ENCODE results near the gene BCL2. TPM values are rescaled to one million over a fixed set of nuclear protein-coding genes. Genes with fewer than 3 reads are reported as not detected.

The BCL2 gene
- total RNA-seq, 1 donor from 2014 or later, result 16.5 TPM

GRCh38 chr18:63154350-63155152 lies 165.0 kb downstream of the BCL2 start:
- Mint-ChIP-seq H3K4me3 (no peak overlapping the region), H3K27ac (no peak overlapping the region), H3K9me3 (no peaks in the 10 kb centered on the region), H3K4me1 (ENCODE audit: unreplicated experiment) (peaks cover 13% of the 10 kb centered on the region), H3K27me3 (no peaks in the 10 kb centered on the region), H3K36me3 (peaks cover 5% of the 10 kb centered on the region)
- no peak for DNase-seq (ENCODE audit: extremely low spot score, unreplicated experiment)
- TF ChIP-seq CTCF (conservative IDR thresholded peaks at IDR 0.05), result no peak

GRCh38 chr18:63152791-63153190 lies 166.8 kb downstream of the BCL2 start:
- no peak for DNase-seq (ENCODE audit: extremely low spot score, unreplicated experiment)
- H3K9me3 Mint-ChIP-seq, result no peaks in the 10 kb centered on the region
- no peak overlapping the region for H3K4me3 Mint-ChIP-seq
- TF ChIP-seq CTCF (conservative IDR thresholded peaks at IDR 0.05), result no peak
- no peaks in the 10 kb centered on the region for H3K27me3 Mint-ChIP-seq
- H3K27ac Mint-ChIP-seq, result no peak overlapping the region
- peaks cover 17% of the 10 kb centered on the region for H3K4me1 Mint-ChIP-seq (ENCODE audit: unreplicated experiment)
- H3K36me3 Mint-ChIP-seq, result peaks cover 5% of the 10 kb centered on the region

DNA sequence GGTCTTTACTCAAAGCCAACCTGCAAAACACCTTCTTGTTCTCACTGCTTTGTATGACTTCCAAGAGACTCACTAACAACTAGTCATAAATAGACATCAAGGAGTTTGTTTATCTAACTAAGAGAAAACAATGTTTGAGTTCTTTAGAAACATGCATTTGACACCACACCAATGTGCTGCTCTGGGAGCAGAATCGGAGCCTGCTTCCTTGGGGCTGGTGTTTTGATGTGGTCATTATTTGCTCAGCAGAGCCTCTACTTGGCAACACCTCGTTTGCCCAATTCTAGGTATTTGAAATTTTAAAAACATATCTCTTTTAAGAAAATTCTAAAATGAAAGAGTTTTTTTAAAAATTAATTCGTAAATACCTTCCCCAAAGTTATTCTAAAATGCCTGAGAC lies 167.5 kb downstream of the BCL2 start:
- H3K36me3 Mint-ChIP-seq, result peaks cover 5% of the 10 kb centered on the region
- peaks cover 17% of the 10 kb centered on the region for H3K4me1 Mint-ChIP-seq (ENCODE audit: unreplicated experiment)
- no peak for DNase-seq (ENCODE audit: extremely low spot score, unreplicated experiment)
- H3K4me3 Mint-ChIP-seq, result no peak overlapping the region
- TF ChIP-seq CTCF (conservative IDR thresholded peaks at IDR 0.05), result no peak
- no peaks in the 10 kb centered on the region for H3K27me3 Mint-ChIP-seq
- H3K27ac Mint-ChIP-seq, result no peak overlapping the region
- no peaks in the 10 kb centered on the region for H3K9me3 Mint-ChIP-seq

- Mint-ChIP-seq H3K27ac (no peak overlapping the region), H3K4me1 (ENCODE audit: unreplicated experiment) (peaks cover 17% of the 10 kb centered on the region), H3K9me3 (no peaks in the 10 kb centered on the region), H3K36me3 (peaks cover 5% of the 10 kb centered on the region), H3K4me3 (no peak overlapping the region), H3K27me3 (no peaks in the 10 kb centered on the region)
- DNase-seq (ENCODE audit: extremely low spot score, unreplicated experiment), result no peak
- no peak for TF ChIP-seq CTCF (conservative IDR thresholded peaks at IDR 0.05)
Observed at GRCh38 chr18:63151539-63151938, 168.0 kb downstream of the BCL2 start.

- Mint-ChIP-seq H3K4me3 (no peak overlapping the region), H3K27me3 (no peaks in the 10 kb centered on the region), H3K36me3 (peaks cover 5% of the 10 kb centered on the region), H3K27ac (no peak overlapping the region), H3K9me3 (no peaks in the 10 kb centered on the region), H3K4me1 (ENCODE audit: unreplicated experiment) (peaks cover 17% of the 10 kb centered on the region)
- no peak for TF ChIP-seq CTCF (conservative IDR thresholded peaks at IDR 0.05)
- DNase-seq (ENCODE audit: extremely low spot score, unreplicated experiment), result no peak
Observed at GRCh38 chr18:63150942-63151421, 168.6 kb downstream of the BCL2 start.
